VCaP (cell line): Measurements from ENCODE around the gene PPP1CA.
"Not testable (repeated sequence)": the region's sequence is repeated elsewhere in the genome, so short reads cannot be mapped to it uniquely, and the experiment has no call there.

Experiments
- H3K27ac ChIP-seq: fragments of 450-650 bp; 2 replicates; pipeline ENCODE4 v1.5.1; 2017
- TF ChIP-seq, protein P1 (sequence below): fragments of 450-650 bp; conservative IDR thresholded peaks from 2 replicates; pipeline ENCODE4 v1.5.1; 2017; ENCODE audit warnings: mild to moderate bottlenecking, moderate library complexity

The PPP1CA gene

DNA sequence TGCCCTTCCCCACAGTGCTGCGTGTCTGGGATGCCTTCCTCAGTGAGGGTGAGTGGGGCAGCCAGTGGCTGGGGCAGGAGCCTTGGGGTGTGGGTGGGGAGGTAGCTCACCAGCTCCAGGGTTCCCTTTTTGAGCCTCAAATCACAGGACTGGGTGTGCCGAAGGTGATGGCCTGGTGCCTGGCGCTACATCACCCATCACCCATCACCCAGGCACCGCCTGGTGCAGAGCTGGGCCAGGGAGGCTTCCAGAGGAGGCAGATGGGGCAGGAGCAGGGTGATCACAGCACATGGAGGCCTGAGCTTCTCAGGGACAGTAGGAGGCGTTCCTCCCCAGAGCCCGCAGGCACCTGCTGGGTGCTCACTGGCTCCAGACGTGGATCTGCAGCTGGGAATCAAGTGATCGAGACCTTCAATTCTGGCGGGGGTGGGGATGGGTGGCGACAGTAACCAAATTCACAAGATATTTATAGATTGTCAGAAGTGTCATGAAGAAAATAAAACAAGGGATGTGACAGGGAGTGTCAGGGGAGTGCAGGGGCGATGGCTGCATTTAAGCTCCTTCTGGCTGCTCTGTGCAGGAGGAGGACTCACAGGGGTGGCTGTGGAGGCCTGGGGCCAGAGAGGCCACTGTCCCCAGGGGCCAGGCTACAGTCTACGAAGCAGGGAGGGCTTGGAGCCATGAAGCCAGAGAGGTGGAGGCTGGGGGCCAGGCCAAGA, 5.5 kb upstream of the PPP1CA start:
- TF ChIP-seq, protein P1, sequence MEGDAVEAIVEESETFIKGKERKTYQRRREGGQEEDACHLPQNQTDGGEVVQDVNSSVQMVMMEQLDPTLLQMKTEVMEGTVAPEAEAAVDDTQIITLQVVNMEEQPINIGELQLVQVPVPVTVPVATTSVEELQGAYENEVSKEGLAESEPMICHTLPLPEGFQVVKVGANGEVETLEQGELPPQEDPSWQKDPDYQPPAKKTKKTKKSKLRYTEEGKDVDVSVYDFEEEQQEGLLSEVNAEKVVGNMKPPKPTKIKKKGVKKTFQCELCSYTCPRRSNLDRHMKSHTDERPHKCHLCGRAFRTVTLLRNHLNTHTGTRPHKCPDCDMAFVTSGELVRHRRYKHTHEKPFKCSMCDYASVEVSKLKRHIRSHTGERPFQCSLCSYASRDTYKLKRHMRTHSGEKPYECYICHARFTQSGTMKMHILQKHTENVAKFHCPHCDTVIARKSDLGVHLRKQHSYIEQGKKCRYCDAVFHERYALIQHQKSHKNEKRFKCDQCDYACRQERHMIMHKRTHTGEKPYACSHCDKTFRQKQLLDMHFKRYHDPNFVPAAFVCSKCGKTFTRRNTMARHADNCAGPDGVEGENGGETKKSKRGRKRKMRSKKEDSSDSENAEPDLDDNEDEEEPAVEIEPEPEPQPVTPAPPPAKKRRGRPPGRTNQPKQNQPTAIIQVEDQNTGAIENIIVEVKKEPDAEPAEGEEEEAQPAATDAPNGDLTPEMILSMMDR, result no peak
- no peak overlapping the region for H3K27ac ChIP-seq

DNA sequence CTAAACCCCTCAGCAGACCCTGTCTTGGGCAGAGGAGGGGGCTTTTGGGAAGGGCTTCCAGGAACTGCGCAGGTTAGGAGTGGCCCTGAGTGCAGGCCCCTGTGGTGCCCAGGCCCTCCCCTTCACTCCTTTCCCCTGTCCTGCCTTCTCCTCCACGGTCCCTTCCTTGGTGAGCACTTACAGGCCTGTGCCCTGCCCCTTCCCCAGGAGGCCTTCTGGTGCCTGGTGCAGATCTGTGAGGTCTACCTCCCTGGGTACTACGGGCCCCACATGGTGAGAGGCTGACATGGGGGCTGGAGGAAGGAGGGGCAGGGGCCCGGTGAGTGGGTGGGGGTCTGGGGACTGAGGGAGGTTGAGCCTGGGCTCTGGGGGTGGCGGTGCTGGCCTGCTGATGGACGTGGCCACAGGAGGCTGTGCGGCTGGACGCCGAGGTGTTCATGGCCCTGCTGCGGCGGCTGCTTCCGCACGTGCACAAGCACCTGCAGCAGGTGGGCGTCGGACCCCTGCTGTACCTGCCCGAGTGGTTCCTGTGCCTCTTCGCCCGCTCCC, 4.8 kb upstream of the PPP1CA start:
- H3K27ac ChIP-seq, result no peak overlapping the region
- TF ChIP-seq, protein P1, result no peak

DNA sequence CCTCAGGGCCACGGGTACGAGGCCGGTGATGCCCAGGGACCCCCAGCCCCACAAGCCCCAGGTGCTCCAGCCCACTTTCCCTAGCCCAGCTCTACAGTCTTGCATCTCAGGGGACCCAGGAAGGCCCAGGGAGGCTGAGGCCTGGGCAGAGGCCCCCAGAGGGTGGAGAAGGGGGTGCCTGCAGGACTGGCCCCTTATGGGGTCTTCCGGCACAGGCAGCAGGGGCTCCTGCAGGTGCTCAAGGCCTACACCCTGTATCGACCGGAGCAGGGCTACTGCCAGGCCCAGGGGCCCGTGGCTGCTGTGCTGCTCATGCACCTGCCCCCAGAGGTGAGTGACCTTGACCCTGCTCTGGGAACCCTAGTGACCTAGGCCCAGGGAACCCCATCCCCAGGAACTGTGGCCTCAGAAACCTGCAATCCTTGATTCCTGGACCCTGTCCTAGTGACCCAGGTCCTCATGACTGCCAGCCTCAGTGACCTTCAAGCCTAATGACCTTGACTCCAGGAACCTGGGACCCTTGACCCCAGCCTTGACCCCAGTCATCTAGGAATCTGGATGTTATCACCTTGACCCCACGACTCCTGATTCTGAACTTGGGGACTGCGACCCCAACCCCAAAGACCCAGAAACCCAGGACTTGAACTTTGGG, 4.2 kb upstream of the PPP1CA start:
- no peak overlapping the region for H3K27ac ChIP-seq
- TF ChIP-seq, protein P1, result no peak

DNA sequence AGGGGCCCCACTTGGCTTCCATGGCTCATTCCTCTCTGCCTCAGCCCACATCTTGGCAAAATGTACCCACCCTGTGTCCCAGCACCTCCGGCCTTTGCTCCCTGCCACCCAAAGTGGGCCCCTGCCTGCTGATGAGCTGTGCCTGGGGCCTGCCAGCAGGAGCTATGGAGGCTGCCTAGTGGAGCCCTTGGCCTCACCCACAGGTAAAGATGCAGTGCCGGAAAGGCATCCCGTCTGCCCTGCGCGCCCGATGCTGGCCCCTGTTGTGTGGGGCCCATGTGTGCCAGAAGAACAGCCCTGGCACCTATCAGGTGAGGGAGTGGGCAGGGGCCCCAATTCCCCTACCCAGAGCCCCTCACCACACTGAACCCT, 3.5 kb upstream of the PPP1CA start:
- no peak overlapping the region for H3K27ac ChIP-seq
- TF ChIP-seq, protein P1, result no peak

DNA sequence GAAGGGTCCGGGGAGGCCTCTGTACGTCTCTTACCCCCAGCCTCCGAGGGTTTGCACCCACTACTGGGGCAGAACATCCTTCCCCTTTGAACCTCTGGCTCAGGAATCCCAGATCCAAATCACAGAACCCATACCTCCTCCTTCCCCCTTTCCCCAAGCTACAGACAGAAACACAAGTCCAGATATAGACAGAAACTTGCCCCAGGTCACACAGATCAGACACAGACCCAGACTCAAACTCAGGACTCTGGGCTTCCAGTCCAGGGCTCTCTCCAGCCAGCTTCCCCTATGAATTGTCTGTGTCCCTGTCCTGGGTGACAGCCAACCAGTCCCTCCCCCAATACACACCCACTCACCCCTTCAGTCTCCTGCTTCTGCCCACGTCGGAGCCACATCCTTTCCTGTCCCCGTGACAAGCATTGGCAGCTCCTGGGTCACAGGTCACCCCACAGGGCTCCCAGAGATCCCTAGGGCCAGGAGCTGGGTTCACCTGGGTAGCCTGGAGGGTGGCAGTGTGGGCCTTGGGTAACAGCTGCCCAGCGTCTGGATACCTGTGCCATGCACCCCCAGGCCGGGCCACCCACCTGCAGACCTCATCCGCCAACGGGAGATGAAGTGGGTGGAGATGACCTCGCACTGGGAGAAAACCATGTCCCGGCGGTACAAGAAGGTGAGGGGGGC, 3.0 kb upstream of the PPP1CA start:
- H3K27ac ChIP-seq, result no peak overlapping the region
- TF ChIP-seq, protein P1, result no peak

DNA sequence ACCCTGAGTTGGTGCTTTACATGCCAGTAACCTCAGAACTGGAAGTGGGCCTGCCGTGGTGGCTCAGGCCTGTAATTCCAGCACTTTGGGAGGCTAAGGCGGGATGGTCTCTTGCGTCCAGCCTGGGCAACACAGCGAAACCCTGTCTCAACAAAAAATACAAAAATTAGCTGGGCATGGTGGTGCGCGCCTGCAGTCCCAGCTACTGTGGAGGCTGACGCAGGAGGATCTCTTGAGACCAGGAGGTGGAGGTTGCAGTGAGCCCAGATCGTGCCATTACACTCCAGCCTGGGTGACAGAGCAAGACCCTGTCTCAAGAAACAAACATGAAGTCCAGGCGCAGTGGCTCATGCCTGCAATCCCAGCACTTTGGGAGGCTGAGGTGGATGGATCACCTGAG, 1.4 kb upstream of the PPP1CA start:
- H3K27ac ChIP-seq, result not testable (repeated sequence)

DNA sequence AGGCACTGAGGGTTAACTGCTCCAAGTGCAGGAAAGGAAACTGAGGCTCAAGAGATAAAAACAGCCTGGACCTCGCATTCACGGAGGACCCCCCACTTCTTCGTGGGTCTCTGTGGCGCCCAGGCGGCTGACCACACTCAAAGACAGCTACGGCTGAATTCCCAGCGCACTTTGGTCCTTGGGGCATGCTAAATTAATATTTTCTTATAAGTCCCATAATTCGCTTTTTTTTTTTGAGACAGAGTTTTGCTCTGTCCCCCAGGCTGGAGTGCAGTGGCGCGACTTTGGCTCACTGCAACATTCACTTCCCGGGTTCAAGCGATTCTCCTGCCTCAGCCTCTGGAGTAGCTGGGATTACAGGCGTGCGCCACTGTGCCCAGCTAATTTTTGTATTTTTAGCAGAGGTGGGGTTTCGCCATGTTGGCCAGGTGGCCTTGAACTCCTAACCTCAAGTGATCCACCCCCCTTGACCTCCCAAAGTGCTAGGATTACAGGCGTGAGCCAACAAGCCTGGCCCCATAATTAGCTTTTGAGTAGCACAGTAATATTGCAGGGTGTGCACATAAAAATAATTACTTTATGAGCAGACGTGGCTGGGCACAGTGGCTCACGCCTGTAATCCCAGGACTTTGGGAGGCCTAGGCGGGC, 658 bp upstream of the PPP1CA start:
- peak overlapping the region; percentile 99 for H3K27ac ChIP-seq

DNA sequence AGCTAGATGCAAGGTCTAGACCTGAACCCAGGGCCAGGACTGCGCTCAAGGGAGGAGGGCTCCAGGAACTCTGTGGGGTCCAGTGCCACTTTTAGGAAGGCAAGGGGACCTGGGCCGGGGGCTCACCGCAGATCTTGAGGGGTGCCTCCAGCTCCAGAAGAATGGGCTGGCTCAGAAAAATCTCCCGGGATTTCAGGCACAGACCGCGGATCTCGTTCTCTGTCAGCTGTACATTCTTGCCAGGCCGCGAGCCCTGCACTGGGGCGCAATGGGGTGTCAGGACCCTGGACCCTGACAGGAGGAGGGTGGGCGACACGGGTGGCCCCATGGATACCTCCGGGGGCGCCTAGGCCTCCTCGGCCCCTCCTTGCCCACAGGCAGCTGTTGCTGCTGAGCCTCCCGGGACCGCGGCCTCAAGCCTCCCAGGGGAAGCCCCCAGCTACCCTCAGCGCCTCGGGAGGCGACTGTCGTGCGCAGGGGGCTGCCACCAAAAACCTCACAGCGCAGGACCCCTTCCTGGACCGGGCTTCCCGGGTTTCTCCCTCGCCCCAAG, 640 bp downstream of the PPP1CA start:
- TF ChIP-seq, protein P1, result no peak
- H3K27ac ChIP-seq, result peak overlapping the region; percentile 99
